NCI-H2227 (cell line): ENCODE measurements around the gene FBXO31.

Experiments
- DNase-seq: peaks from one replicate; lab custom pipeline; 2025; ENCODE audit not compliant: unreplicated experiment; lab: John Stamatoyannopoulos, UW

Gene FBXO31

GRCh38 chr16:87288753-87289362 is 94.7 kb downstream of the FBXO31 start:
- DNase-seq: no peak

DNA sequence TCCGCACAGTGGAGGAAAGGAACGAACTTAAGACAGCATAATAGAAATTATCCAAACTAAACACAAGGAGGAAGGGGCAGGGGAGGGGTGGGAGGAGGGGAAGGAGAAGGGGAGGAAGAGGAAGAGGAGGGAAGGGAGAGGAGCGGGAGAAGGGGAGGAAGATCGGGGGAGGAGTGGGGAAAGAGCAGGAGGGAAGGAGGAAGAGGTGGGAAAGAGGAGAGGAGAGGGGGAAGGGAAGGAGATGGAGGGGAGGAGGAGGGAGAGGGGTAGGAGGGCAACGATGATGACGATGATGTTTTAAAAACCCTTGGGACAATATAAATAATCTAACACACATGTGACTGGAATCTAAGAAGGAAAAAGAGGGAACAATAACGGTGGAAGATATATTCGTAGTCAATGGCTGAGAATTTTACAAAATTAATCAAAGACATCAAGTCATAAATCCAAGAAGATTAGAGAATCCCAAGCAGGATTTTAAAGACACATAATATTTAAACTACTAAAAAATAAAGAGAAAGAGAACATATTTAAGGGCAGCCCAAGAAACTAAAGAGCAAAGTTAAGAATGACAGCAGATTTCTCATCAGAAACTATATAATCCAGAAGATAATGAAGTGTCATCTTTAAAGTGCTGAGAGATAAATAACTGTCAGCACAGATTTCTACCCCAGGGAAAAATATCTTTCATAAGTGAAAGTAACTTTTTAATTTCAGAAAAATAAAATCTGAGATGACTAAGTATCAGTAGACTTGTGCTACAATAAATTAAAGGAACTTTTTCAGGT is 96.5 kb downstream of the FBXO31 start:
- DNase-seq: no peak

- no peak for DNase-seq
Measured at GRCh38 chr16:87284183-87284582, 99.4 kb downstream of the FBXO31 start.

DNA sequence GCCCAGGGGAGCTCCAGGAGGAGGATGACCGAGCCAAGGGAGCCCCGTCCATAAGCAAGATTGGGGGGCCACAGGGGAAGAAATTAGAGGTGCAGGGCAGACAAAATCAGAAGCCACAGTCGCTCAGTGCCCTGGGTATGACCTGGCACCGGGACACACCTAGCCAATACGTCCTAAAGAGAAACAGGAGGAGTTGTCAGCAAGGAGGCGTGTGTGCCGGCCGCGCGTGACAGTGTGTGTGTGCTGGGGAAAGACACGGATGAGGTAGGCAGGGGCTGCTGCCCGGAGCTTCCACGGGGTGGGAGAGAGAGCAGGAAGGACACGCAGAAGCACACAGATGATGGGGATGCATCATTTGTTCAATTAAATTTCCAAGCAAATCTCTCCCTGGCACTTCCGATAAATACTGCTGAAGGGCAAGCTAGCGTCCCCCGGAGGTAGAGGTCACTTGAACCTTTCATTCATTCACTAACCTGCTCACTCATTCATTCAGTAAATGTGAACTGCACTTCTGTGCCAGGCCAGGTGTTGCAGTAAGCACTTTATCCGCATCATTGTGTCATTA is 104.4 kb downstream of the FBXO31 start:
- DNase-seq: no peak

- peak; percentile 62 for DNase-seq
Measured at GRCh38 chr16:87278191-87279093, 105.1 kb downstream of the FBXO31 start.
